Endothelial cell of umbilical vein (primary cell): ENCODE data around the gene KAT6B. TPM values are rescaled to one million over a fixed set of nuclear protein-coding genes. Genes with fewer than 3 reads are reported as not detected.

Experiments used
- BruUV-seq: library from RNA; stranded (reverse); fragments of 400-500 nt; replicated peaks from 2 replicates; lab custom pipeline; 2021; lab: Mats Ljungman, UMichigan
- CTCF ChIA-PET: fragments of 300-600, 350-600 bp; sonication (Branson Sonifier 250); formaldehyde crosslinking; loops from one replicate; lab custom pipeline; 2021; ENCODE audit warnings: antibody characterized with exemption, inconsistent platforms; lab: Charles Lee
- POLR2A ChIA-PET: fragments of 300-600, 350-600 bp; sonication (Branson Sonifier 250); formaldehyde crosslinking; loops from one replicate; lab custom pipeline; 2021; ENCODE audit warnings: antibody characterized with exemption, inconsistent platforms; lab: Charles Lee
- DNase-seq: peaks from one replicate; pipeline ENCODE4 v3.0.0-alpha.2; 2011; ENCODE audit warnings: low read depth, low spot score
- FAIRE-seq: peaks from 2 replicates; lab custom pipeline; 2011; peaks lifted over from hg19 to GRCh38; lab: Jason Lieb, UNC
- H2AFZ ChIP-seq: 2 replicates; pipeline ENCODE4 v1.6.0; 2012; ENCODE audit warnings: low read depth, low read length, control low read depth, inconsistent platforms
- H3K27ac ChIP-seq: 2 replicates; pipeline ENCODE4 v1.5.1; 2011; ENCODE audit warnings: low read depth, mild to moderate bottlenecking, control low read depth, low read length, moderate library complexity; ENCODE audit not compliant: insufficient read depth
- H3K27me3 ChIP-seq, 2 experiments: 2 replicates each; pipeline versions ENCODE4 v1.6.0 to v1.6.1; 2011; ENCODE audit warnings: low read length in 2 of 2, mixed read lengths in 1 of 2; ENCODE audit not compliant: control insufficient read depth in 2 of 2, insufficient read depth in 2 of 2
- H3K36me3 ChIP-seq, 2 experiments: 2 replicates in 1 of 2; 3 replicates in 1 of 2; pipeline ENCODE4 v1.5.1; 2011; ENCODE audit warnings: low read length in 2 of 2, mild to moderate bottlenecking in 1 of 2, moderate library complexity in 1 of 2; ENCODE audit not compliant: control insufficient read depth in 2 of 2, insufficient read depth in 2 of 2; ENCODE audit errors: extremely low read depth in 1 of 2
- H3K4me1 ChIP-seq: 3 replicates; pipeline ENCODE4 v1.5.1; 2011; ENCODE audit warnings: mild to moderate bottlenecking, low read length; ENCODE audit not compliant: control insufficient read depth, insufficient read depth; ENCODE audit errors: extremely low read depth
- H3K4me2 ChIP-seq: 2 replicates; pipeline ENCODE4 v1.6.1; 2011; ENCODE audit warnings: low read length, control low read depth, mixed read lengths; ENCODE audit not compliant: insufficient read depth
- H3K4me3 ChIP-seq, 3 experiments: fragments of 200-600 bp in 1 of 3; sonication (generic), shearing (Covaris generic) in 1 of 3; replicated peaks in 1 of 3; 2 replicates each; pipeline ENCODE4 v1.5.1; 2011 to 2016; ENCODE audit warnings: control low read depth in 3 of 3, low read length in 3 of 3, mild to moderate bottlenecking in 2 of 3, inconsistent platforms in 1 of 3, low read depth in 1 of 3, moderate library complexity in 1 of 3; ENCODE audit not compliant: insufficient read depth in 1 of 3
- H3K79me2 ChIP-seq: 2 replicates; pipeline ENCODE4 v1.6.0; 2012; ENCODE audit warnings: low read length, inconsistent platforms; ENCODE audit not compliant: control insufficient read depth, insufficient read depth
- H3K9ac ChIP-seq: replicated peaks from 2 replicates; pipeline ENCODE3; 2011; ENCODE audit warnings: low read length, control low read depth; ENCODE audit not compliant: insufficient read depth; ENCODE audit errors: extremely low read depth
- H3K9me1 ChIP-seq: replicated peaks from 3 replicates; pipeline ENCODE4 v1.6.0; 2011; ENCODE audit warnings: mild to moderate bottlenecking, low read length; ENCODE audit not compliant: control insufficient read depth, insufficient read depth; ENCODE audit errors: extremely low read depth
- H3K9me3 ChIP-seq: replicated peaks from 2 replicates; pipeline ENCODE4 v1.5.1; 2012; ENCODE audit warnings: low read length, inconsistent platforms; ENCODE audit not compliant: control insufficient read depth, insufficient read depth
- H4K20me1 ChIP-seq: replicated peaks from 2 replicates; pipeline ENCODE3; 2011; ENCODE audit warnings: mild to moderate bottlenecking, low read length; ENCODE audit not compliant: control insufficient read depth, insufficient read depth; ENCODE audit errors: extremely low read depth
- CTCF ChIP-seq, 2 donors: IDR thresholded peaks; 1 replicate in 1 of 2; 2 replicates in 1 of 2; pipeline ENCODE4 v1.5.1; 2011; ENCODE audit warnings: low read length in 2 of 2, mild to moderate bottlenecking in 2 of 2, moderate library complexity in 2 of 2, control low read depth in 1 of 2, inconsistent platforms in 1 of 2, low read depth in 1 of 2; ENCODE audit not compliant: insufficient read depth in 1 of 2; ENCODE audit errors: extremely low read depth in 1 of 2
- FOS ChIP-seq: IDR thresholded peaks from 2 replicates; pipeline ENCODE4 v1.6.1; 2011; ENCODE audit warnings: mild to moderate bottlenecking, low read length, moderate library complexity, borderline replicate concordance; ENCODE audit not compliant: insufficient read depth
- GATA2 ChIP-seq: IDR thresholded peaks from 2 replicates; pipeline ENCODE4 v1.7.0; 2011; ENCODE audit warnings: low read depth, mild to moderate bottlenecking, moderate library complexity, mixed read lengths, low read length; ENCODE audit not compliant: insufficient read length, insufficient read depth
- JUN ChIP-seq: IDR thresholded peaks from 2 replicates; pipeline ENCODE4 v1.6.1; 2011; ENCODE audit warnings: borderline replicate concordance, low read depth; ENCODE audit not compliant: insufficient read length, insufficient read depth
- MAX ChIP-seq: IDR thresholded peaks from 2 replicates; pipeline ENCODE4 v1.6.1; 2011; ENCODE audit not compliant: insufficient read depth, insufficient read length
- MYC ChIP-seq: IDR thresholded peaks from one replicate; pipeline ENCODE4 v1.6.1; 2011; ENCODE audit warnings: mild to moderate bottlenecking, low read depth, low read length
- POLR2A ChIP-seq: IDR thresholded peaks from 2 replicates; pipeline ENCODE4 v1.6.1; 2012; ENCODE audit warnings: low read depth, mild to moderate bottlenecking, control low read depth, low read length
- POLR2AphosphoS5 ChIP-seq: IDR thresholded peaks from 2 replicates; pipeline ENCODE4 v1.6.1; 2012; ENCODE audit warnings: low read depth, mild to moderate bottlenecking, control low read depth, low read length, moderate library complexity; ENCODE audit not compliant: insufficient read depth
- dilution Hi-C: fragments of 300-500 bp; cut with MboI; formaldehyde crosslinking; loops from one replicate; pipeline ENCODE4 v1.15.0; 2019; ENCODE audit warnings: low sequenced_read_pairs; ENCODE audit not compliant: extremely low pct_ligation_motif_present
- intact Hi-C: fragments of 100-400 bp; cut with micrococcal nuclease; formaldehyde crosslinking; loops from one replicate; pipeline ENCODE4 v1.10.0; 2022
- polyA plus RNA-seq, 4 experiments: library from polyadenylated mRNA; depleted of rRNA in 3 of 4; stranded (reverse) in 3 of 4; unstranded in 1 of 4; fragments of >200 nt; gene quantifications; 2 replicates each; pipeline versions ENCODE4 v1.2.1 to v1.2.3, GENCODE V29; 2011 to 2012; ENCODE audit warnings: missing spikeins in 1 of 4
- total RNA-seq: library from RNA; stranded (reverse); gene quantifications from 2 replicates; pipeline ENCODE4 v1.2.3, GENCODE V29; 2021

KAT6B gene
- total and polyA plus RNA-seq, 2 donors (not counting 3 experiments of a cell fraction or from before 2014, with no cell fraction given), result 4.5 to 17.0 TPM

GRCh38 chr10:75062506-75063299 is 236.3 kb downstream of the KAT6B start:
- no peak for FAIRE-seq
- dilution Hi-C loops, result no loop called here
- TF ChIP-seq CTCF (IDR thresholded peaks at IDR 0.05; ENCODE audit: extremely low read depth in 1 of 2, insufficient read depth in 1 of 2, low read depth in 1 of 2, low read length in 2 of 2) (no peak), GATA2 (no peak), MAX (no peak), POLR2A (no peak), POLR2AphosphoS5 (no peak), FOS (no peak), MYC (no peak), JUN (no peak)

More at GRCh38 chr10:75062506-75063299, 236.3 kb downstream of the KAT6B start:
- H3K9me1 ChIP-seq, result no peaks in the 10 kb centered on the region
- no peak overlapping the region for H3K4me2 ChIP-seq
- no peak overlapping the region for H2AFZ ChIP-seq
- DNase-seq, result no peak
- no TSS peak for BruUV-seq
- H4K20me1 ChIP-seq, result no peaks in the 10 kb centered on the region
- H3K4me3 ChIP-seq, result no peak overlapping the region
- H3K79me2 ChIP-seq, result no peaks in the 10 kb centered on the region
- H3K27me3 ChIP-seq, result no peaks in the 10 kb centered on the region
- no peak overlapping the region for H3K27ac ChIP-seq
- intact Hi-C loops, result no loop called here
- H3K36me3 ChIP-seq, result no peaks in the 10 kb centered on the region
- CTCF ChIA-PET, result interaction anchor here (0.7 kb wide), 1 partner anchor 9 kb away, joined by 4 read pairs; no protein-coding TSS in a partner anchor
- POLR2A ChIA-PET, result no interaction called here
- H3K9me3 ChIP-seq, result no peaks in the 10 kb centered on the region
- no peak overlapping the region for H3K9ac ChIP-seq
- no peaks in the 10 kb centered on the region for H3K4me1 ChIP-seq
